HG03520 (cell line): ENCODE measurements around the gene TP53TG3F.
"Not testable (repeated sequence)": the region's sequence is repeated elsewhere in the genome, so short reads cannot be mapped to it uniquely, and the experiment has no call there.

Source experiments
- ATAC-seq: cut with Tn5 transposase; IDR thresholded peaks from one replicate; pipeline ENCODE4 v1.9.1; 2021; ENCODE audit warnings: mild to moderate bottlenecking, moderate library complexity; ENCODE audit not compliant: unreplicated experiment

The TP53TG3F gene

GRCh38 chr16:33459312-33459711, at the start of gene TP53TG3F:
TP53TG3F (plus strand) TSS chr16:33459612; CDS start chr16:33459680, 68 bp downstream.
- ATAC-seq: not testable (repeated sequence)

GRCh38 chr16:33491611-33492010, 32.2 kb downstream of the TP53TG3F start:
- ATAC-seq: not testable (repeated sequence)

- ATAC-seq: not testable (repeated sequence)
Observed at GRCh38 chr16:33507231-33507630, 47.8 kb downstream of the TP53TG3F start.

GRCh38 chr16:33509070-33509469, 49.7 kb downstream of the TP53TG3F start:
- ATAC-seq: not testable (repeated sequence)

GRCh38 chr16:33509906-33510305, 50.5 kb downstream of the TP53TG3F start:
- not testable (repeated sequence) for ATAC-seq
